GM19025 (cell line): ENCODE results near the gene RRM2.
"Not testable (repeated sequence)": the region's sequence is repeated elsewhere in the genome, so short reads cannot be mapped to it uniquely, and the experiment has no call there.

Source experiments
- ATAC-seq: cut with Tn5 transposase; IDR thresholded peaks from one replicate; pipeline ENCODE4 v1.9.1; 2021; ENCODE audit warnings: mild to moderate bottlenecking, low read depth, moderate library complexity; ENCODE audit not compliant: unreplicated experiment

Gene RRM2

GRCh38 chr2:10089565-10090190 lies 32.9 kb upstream of the RRM2 start:
- ATAC-seq, result peak; percentile 54

DNA sequence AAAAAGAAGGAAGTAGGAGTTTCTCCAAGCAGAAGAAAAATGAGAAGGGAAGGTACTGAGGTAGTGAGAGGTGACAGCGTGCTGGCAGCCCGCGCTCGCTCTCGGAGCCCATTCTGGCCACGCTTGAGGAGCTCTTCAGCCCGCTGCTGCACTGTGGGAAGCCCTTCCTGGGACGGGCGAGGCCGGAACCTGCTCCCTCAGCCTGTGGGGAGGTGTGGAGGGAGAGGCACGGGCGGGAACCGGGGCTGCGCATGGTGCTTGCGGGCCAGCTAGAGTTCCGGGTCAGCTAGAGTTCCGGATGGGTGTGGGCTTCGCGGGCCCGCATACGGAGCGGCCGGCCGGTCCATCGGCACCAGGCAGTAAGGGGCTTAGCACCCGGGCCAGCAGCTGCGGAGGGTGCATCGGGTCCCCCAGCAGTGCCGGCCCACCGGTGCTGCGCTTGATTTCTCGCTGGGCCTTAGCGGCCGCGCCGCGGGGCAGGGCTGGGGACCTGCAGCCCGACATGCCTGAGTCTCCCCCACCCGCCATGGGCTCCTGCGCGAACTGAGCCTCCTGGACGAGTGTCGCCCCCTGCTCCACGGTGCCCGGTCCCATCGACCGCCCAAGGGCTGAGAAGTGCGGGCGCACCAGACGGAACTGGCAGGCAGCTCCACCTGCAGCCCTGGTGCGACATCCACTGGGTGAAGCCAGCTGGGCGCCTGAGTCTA lies 31.2 kb upstream of the RRM2 start:
- peak; percentile 22 for ATAC-seq

GRCh38 chr2:10091889-10092244 lies 30.7 kb upstream of the RRM2 start:
- ATAC-seq, result not testable (repeated sequence)

DNA sequence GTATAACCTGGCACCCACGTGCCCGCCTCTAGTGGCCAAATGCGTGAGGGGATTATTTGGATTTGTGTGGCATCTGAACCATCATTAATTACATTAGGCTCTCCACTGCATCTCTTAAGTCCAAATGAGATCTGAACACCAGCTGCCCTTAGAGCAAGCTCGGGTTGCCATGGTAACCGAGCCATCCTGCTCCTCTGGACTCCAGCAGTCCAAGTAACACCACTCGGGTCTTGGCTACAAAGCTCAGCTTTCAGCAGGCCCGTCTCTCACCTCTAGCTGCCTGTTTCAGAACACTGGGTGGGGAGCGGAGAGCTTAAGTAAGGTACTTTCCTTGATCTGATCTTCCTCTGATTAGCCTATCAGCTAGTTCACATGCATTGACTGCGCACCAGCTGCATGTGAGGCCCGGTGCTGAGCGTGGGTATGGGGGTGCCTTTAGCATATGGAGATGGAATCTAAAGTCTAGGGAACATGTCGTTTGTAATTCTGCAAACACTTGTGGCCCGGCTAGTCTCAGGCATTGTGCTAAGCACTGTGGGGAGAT lies 28.2 kb upstream of the RRM2 start:
- no peak for ATAC-seq

DNA sequence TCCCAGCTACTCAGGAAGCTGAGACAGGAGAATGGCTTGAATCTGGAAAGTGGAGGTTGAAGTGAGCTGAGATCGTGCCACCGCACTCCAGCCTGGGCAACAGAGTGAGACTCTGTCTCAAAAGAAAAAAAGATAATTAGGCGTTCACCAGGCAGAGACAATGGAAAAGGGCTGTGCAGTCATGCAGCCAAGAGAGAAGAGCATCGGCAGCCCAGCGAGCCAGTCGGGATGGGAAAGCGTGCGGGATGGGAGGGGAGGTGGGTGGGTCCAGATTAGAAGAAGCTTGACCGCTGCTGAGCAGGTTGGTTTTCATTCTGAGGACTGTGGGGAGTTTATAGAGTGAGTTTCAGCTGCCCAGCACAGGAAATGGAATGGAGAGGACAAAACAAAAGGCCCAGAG lies 27.4 kb upstream of the RRM2 start:
- no peak for ATAC-seq

DNA sequence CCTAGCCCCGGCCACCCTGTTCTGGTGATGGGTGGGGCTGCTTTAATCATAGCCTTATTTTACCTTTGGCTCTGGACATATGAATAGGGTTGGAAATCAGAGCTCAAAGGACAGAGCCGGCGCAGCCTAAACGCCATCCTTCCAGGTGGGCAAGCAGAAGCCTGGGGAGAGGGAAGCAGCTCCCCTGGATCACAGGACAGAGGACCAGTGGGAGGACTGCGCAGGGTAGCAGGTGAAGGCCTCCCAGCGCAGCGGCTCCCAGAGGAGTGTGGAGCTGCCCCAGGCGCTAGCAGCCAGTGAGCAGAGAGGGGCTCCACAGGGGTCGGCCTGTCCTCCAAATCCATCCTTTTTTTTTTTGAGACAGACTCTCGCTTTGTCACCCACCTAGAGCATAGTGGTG lies 25.9 kb upstream of the RRM2 start:
- no peak for ATAC-seq

DNA sequence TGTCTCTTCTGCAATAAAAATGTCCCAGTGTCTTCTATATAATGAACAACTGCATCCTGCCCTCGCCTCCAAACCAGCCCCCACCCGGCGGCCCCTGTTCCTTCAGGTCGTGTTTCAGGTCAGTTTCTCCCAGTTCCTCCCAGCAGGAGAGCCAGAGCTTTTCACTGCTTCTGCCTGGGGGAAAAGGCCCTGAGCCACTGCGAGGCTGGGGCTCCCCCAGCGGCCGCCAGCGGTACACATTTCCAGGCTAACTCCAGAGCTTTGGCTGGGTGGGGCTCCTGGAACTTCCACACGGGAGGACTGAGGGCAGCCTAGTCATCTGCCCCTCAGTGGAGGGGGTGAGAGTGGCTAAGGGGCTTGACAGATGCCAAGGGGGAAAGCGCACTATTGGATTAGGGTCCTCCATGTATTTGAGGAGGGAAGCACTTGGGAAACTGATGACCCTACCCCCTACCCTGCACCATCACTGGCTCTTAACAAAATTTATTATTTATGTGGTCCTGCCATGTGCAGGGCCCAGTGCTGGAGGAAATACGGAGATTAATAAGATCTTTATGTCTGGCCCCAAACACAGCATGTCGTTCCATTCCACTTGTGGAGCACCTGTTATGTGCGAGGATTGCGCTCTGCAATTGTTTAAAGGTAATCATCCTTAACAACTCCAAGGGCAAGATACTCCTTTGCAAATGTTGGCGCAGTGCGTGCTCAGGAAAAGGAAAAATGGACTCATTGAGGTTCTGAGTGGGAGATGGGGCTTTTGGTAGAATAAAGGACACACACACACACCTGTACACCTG lies 25.0 kb upstream of the RRM2 start:
- peak; percentile 76 for ATAC-seq

DNA sequence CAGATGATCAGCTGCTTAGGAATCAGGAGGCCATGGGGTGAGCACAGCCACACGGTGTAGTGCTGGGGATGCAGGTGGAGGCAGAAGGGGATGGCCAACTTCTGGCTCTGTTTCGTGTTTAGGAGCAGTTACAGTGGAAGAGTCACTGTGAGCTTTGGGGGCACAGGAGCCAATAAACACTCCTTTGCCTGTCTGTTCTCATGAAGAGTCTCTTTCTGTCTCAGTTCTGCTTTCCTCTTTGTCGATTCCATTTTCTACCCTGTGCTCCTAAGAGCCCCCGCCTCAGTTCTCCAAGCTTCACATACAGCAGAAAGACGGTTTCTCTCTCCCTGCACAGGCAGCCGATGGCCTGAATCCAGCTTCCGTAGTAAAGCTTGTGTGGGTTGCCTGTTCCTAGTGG lies 21.0 kb upstream of the RRM2 start:
- ATAC-seq, result no peak

GRCh38 chr2:10103179-10103578 lies 19.4 kb upstream of the RRM2 start:
- ATAC-seq, result no peak

- ATAC-seq, result not testable (repeated sequence)
Observed at GRCh38 chr2:10104906-10105305, 17.6 kb upstream of the RRM2 start.

- ATAC-seq, result no peak
Observed at GRCh38 chr2:10109311-10109710, 13.2 kb upstream of the RRM2 start.

- no peak for ATAC-seq
Observed at GRCh38 chr2:10119027-10119325, 3.6 kb upstream of the RRM2 start.

GRCh38 chr2:10119601-10120157 lies 2.9 kb upstream of the RRM2 start:
- ATAC-seq, result no peak

- peak; percentile 53 for ATAC-seq
Observed at GRCh38 chr2:10120158-10120876, 2.2 kb upstream of the RRM2 start.

GRCh38 chr2:10120877-10121574 lies 1.5 kb upstream of the RRM2 start:
- ATAC-seq, result no peak

GRCh38 chr2:10123281-10123680 lies 742 bp downstream of the RRM2 start:
- ATAC-seq, result no peak

- ATAC-seq, result no peak
Observed at GRCh38 chr2:10124538-10125045, 2.1 kb downstream of the RRM2 start.

- no peak for ATAC-seq
Observed at GRCh38 chr2:10125842-10126631, 3.5 kb downstream of the RRM2 start.

DNA sequence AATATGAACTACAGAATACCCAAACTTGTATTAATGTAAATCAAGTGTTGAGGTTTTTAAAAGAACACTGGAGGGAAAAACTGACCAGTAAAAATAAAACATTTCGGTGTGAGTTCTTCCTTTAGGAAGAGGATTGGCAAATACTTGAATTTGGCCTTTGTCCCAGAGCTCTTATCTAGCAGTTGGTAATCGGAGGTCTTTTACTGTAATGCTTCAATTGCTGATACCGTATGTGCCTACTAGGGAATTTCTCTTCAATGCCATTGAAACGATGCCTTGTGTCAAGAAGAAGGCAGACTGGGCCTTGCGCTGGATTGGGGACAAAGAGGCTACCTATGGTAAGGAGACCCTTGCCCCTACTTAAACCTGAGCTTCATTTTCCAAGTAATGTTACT lies 4.1 kb downstream of the RRM2 start:
- ATAC-seq, result no peak
